Nucleus accumbens (tissue), 56 donors: Measurements from ENCODE around the gene CLDN2.

Source experiments
- DNase-seq, 56 donors: peaks; one replicate each; lab custom pipeline; 2025; lab: John Stamatoyannopoulos, UW

The CLDN2 gene

GRCh38 chrX:106917830-106918500 is 2.2 kb upstream of the CLDN2 start:
- no peak for DNase-seq

GRCh38 chrX:106921637-106922036 is 1.4 kb downstream of the CLDN2 start:
- no peak for DNase-seq

- no peak for DNase-seq
These were observed 6.8 kb downstream of the CLDN2 start for GRCh38 chrX:106927023-106927422.

- no peak for DNase-seq
These were observed 7.5 kb downstream of the CLDN2 start for GRCh38 chrX:106927700-106928099.

GRCh38 chrX:106928227-106928626 is 8.0 kb downstream of the CLDN2 start:
- DNase-seq: no peak

GRCh38 chrX:106931831-106932491 is 11.8 kb downstream of the CLDN2 start:
- no peak for DNase-seq

GRCh38 chrX:106932492-106932923 is 12.3 kb downstream of the CLDN2 start:
- no peak for DNase-seq

GRCh38 chrX:106932960-106933537 is 12.8 kb downstream of the CLDN2 start:
- no peak for DNase-seq

- DNase-seq: no peak
These were observed 13.3 kb downstream of the CLDN2 start for GRCh38 chrX:106933538-106933961.

- no peak for DNase-seq
These were observed 15.0 kb downstream of the CLDN2 start for GRCh38 chrX:106935175-106935574.

GRCh38 chrX:106936246-106936645 is 16.0 kb downstream of the CLDN2 start:
- no peak for DNase-seq

- DNase-seq: peak in 6 of 56 donors; percentile 0 to 5 (median 5)
These were observed 19.4 kb downstream of the CLDN2 start for GRCh38 chrX:106939566-106939965.

GRCh38 chrX:106940068-106940467 is 19.9 kb downstream of the CLDN2 start:
- DNase-seq: no peak

- DNase-seq: no peak
These were observed 26.3 kb downstream of the CLDN2 start for GRCh38 chrX:106946464-106946863.

GRCh38 chrX:106948641-106949040 is 28.4 kb downstream of the CLDN2 start:
- DNase-seq: no peak

GRCh38 chrX:106949366-106949765 is 29.2 kb downstream of the CLDN2 start:
- DNase-seq: no peak

- DNase-seq: no peak
These were observed 30.2 kb downstream of the CLDN2 start for GRCh38 chrX:106950381-106950780.

GRCh38 chrX:106951230-106951629 is 31.0 kb downstream of the CLDN2 start:
- DNase-seq: no peak

- DNase-seq: no peak
These were observed 31.9 kb downstream of the CLDN2 start for GRCh38 chrX:106952089-106952488.

GRCh38 chrX:106952538-106952937 is 32.3 kb downstream of the CLDN2 start:
- no peak for DNase-seq

GRCh38 chrX:106952988-106953387 is 32.8 kb downstream of the CLDN2 start:
- DNase-seq: no peak

- DNase-seq: no peak
These were observed 33.8 kb downstream of the CLDN2 start for GRCh38 chrX:106954041-106954440.
